NCI-H2227 (cell line): ENCODE results near the gene ZC3H12A.
"Not testable (repeated sequence)": the region's sequence is repeated elsewhere in the genome, so short reads cannot be mapped to it uniquely, and the experiment has no call there.

Experiments
- DNase-seq: peaks from one replicate; lab custom pipeline; 2025; ENCODE audit not compliant: unreplicated experiment; lab: John Stamatoyannopoulos, UW

Gene ZC3H12A

GRCh38 chr1:37498872-37499617 is 24.7 kb downstream of the ZC3H12A start:
- DNase-seq: no peak

- no peak for DNase-seq
Observed at GRCh38 chr1:37501661-37502060, 27.3 kb downstream of the ZC3H12A start.

- no peak for DNase-seq
Observed at GRCh38 chr1:37502104-37502503, 27.7 kb downstream of the ZC3H12A start.

GRCh38 chr1:37502791-37503190 is 28.4 kb downstream of the ZC3H12A start:
- not testable (repeated sequence) for DNase-seq

GRCh38 chr1:37506740-37507139 is 32.4 kb downstream of the ZC3H12A start:
- DNase-seq: no peak

- peak; percentile 13 for DNase-seq
Observed at GRCh38 chr1:37509181-37509580, 34.8 kb downstream of the ZC3H12A start.

- peak; percentile 64 for DNase-seq
Observed at GRCh38 chr1:37513795-37514349, 39.5 kb downstream of the ZC3H12A start.

GRCh38 chr1:37514350-37515184 is 40.2 kb downstream of the ZC3H12A start, which contains the start of gene MEAF6:
Gene MEAF6 (minus strand): TSS chr1:37514766. CDS start chr1:37514746, 20 bp downstream.
- peak; percentile 93 for DNase-seq

GRCh38 chr1:37515185-37516034 is 41.0 kb downstream of the ZC3H12A start:
- no peak for DNase-seq

GRCh38 chr1:37517569-37517968 is 43.2 kb downstream of the ZC3H12A start:
- DNase-seq: no peak

GRCh38 chr1:37518241-37518640 is 43.9 kb downstream of the ZC3H12A start:
- DNase-seq: not testable (repeated sequence)

- not testable (repeated sequence) for DNase-seq
Observed at GRCh38 chr1:37518929-37519328, 44.5 kb downstream of the ZC3H12A start.

GRCh38 chr1:37519613-37520012 is 45.2 kb downstream of the ZC3H12A start:
- no peak for DNase-seq

- DNase-seq: not testable (repeated sequence)
Observed at GRCh38 chr1:37529888-37530287, 55.5 kb downstream of the ZC3H12A start.

- not testable (repeated sequence) for DNase-seq
Observed at GRCh38 chr1:37532418-37533156, 58.2 kb downstream of the ZC3H12A start.

GRCh38 chr1:37533317-37534093 is 59.1 kb downstream of the ZC3H12A start:
- no peak for DNase-seq
